ENCODE data around the gene MARCHF4.
"Not testable (repeated sequence)": the region's sequence is repeated elsewhere in the genome, so short reads cannot be mapped to it uniquely, and the experiment has no call there.

MARCHF4 gene

GRCh38 chr2:216392945-216393840 is 20.9 kb upstream of the MARCHF4 start:
- no peak for DNase-seq
- intact Hi-C loops (cut with DNase I): no loop called here

GRCh38 chr2:216392018-216392562 is 19.8 kb upstream of the MARCHF4 start:
- no peak for DNase-seq
- intact Hi-C loops (cut with DNase I): no loop called here

GRCh38 chr2:216391401-216391800 is 19.1 kb upstream of the MARCHF4 start:
- intact Hi-C loops (cut with DNase I): no loop called here

GRCh38 chr2:216389570-216389969 is 17.3 kb upstream of the MARCHF4 start:
- intact Hi-C loops (cut with DNase I): no loop called here

More at GRCh38 chr2:216391401-216391800, 19.1 kb upstream of the MARCHF4 start:
- no peak for DNase-seq

GRCh38 chr2:216388046-216388884 is 16.0 kb upstream of the MARCHF4 start:
- intact Hi-C loops (cut with DNase I): no loop called here
- DNase-seq: no peak

More at GRCh38 chr2:216389570-216389969, 17.3 kb upstream of the MARCHF4 start:
- DNase-seq: no peak

- DNase-seq: no peak
- intact Hi-C loops (cut with DNase I): no loop called here
Observed at GRCh38 chr2:216387262-216387661, 15.0 kb upstream of the MARCHF4 start.

- intact Hi-C loops (cut with DNase I): no loop called here
- no peak for DNase-seq
Observed at GRCh38 chr2:216385478-216385877, 13.2 kb upstream of the MARCHF4 start.

GRCh38 chr2:216384409-216384808 is 12.1 kb upstream of the MARCHF4 start:
- intact Hi-C loops (cut with DNase I); DNase-seq: not testable (repeated sequence)

GRCh38 chr2:216379977-216380376 is 7.7 kb upstream of the MARCHF4 start:
- DNase-seq: no peak
- intact Hi-C loops (cut with DNase I): no loop called here

- DNase-seq: no peak
- intact Hi-C loops (cut with DNase I): no loop called here
Observed at GRCh38 chr2:216375286-216375685, 3.0 kb upstream of the MARCHF4 start.

GRCh38 chr2:216373896-216374295 is 1.6 kb upstream of the MARCHF4 start:
- intact Hi-C loops (cut with DNase I): no loop called here
- DNase-seq: no peak

GRCh38 chr2:216372761-216373291 is 543 bp upstream of the MARCHF4 start:
- intact Hi-C loops (cut with DNase I): no loop called here
- DNase-seq: no peak

- DNase-seq: peak in 4 of 10 donors; percentile 16 to 87 (median 80)
- intact Hi-C loops (cut with DNase I): no loop called here
Observed at GRCh38 chr2:216370961-216371712, 1.1 kb downstream of the MARCHF4 start.

GRCh38 chr2:216369821-216370220 is 2.5 kb downstream of the MARCHF4 start:
- no peak for DNase-seq
- intact Hi-C loops (cut with DNase I): no loop called here

GRCh38 chr2:216366777-216367471 is 5.4 kb downstream of the MARCHF4 start:
- DNase-seq: no peak
- intact Hi-C loops (cut with DNase I): no loop called here

GRCh38 chr2:216365518-216365917 is 6.8 kb downstream of the MARCHF4 start:
- DNase-seq: no peak
- intact Hi-C loops (cut with DNase I): no loop called here

- intact Hi-C loops (cut with DNase I): no loop called here
- DNase-seq: no peak
Observed at GRCh38 chr2:216363221-216363620, 9.1 kb downstream of the MARCHF4 start.

- intact Hi-C loops (cut with DNase I): no loop called here
- DNase-seq: no peak
Observed at GRCh38 chr2:216362730-216363129, 9.6 kb downstream of the MARCHF4 start.

- DNase-seq: no peak
- intact Hi-C loops (cut with DNase I): no loop called here
Observed at GRCh38 chr2:216355711-216356110, 16.6 kb downstream of the MARCHF4 start.

Data from posterior cingulate gyrus (tissue), 11 donors.